PFSK-1 (cell line): ENCODE measurements around the gene DNAH1.

ENCODE experiments used
- FOXP2 ChIP-seq: optimal IDR thresholded peaks from 2 replicates; pipeline ENCODE3; 2011; ENCODE audit warnings: borderline replicate concordance, control low read depth, inconsistent platforms; ENCODE audit not compliant: insufficient read depth; ENCODE audit errors: extremely low read length, extremely low read depth
- POLR2AphosphoS5 ChIP-seq: IDR thresholded peaks from 2 replicates; pipeline ENCODE4 v1.6.1; 2012; ENCODE audit warnings: low read depth, mild to moderate bottlenecking, control low read depth, low read length, moderate library complexity
- REST ChIP-seq, 2 experiments: IDR thresholded peaks; 2 replicates each; pipeline versions ENCODE4 v1.6.1 to v1.8.0; 2011 to 2012; ENCODE audit warnings: low read depth in 2 of 2, low read length in 2 of 2, control low read depth in 1 of 2, inconsistent platforms in 1 of 2, mild to moderate bottlenecking in 1 of 2, moderate library complexity in 1 of 2; ENCODE audit not compliant: insufficient read depth in 1 of 2
- SIN3A ChIP-seq: IDR thresholded peaks from 2 replicates; pipeline ENCODE4 v1.6.1; 2012; ENCODE audit warnings: mild to moderate bottlenecking, low read length, moderate library complexity, borderline replicate concordance; ENCODE audit not compliant: insufficient read depth
- TAF1 ChIP-seq: IDR thresholded peaks from 2 replicates; pipeline ENCODE4 v1.6.1; 2012; ENCODE audit warnings: low read length, control low read depth, borderline replicate concordance; ENCODE audit not compliant: insufficient read depth

The DNAH1 gene

GRCh38 chr3:52349611-52350395, 33.7 kb downstream of the DNAH1 start:
- TF ChIP-seq POLR2AphosphoS5 (no peak), SIN3A (no peak), FOXP2 (no peak), TAF1 (no peak), REST (IDR thresholded peaks at IDR 0.05; ENCODE audit: insufficient read depth in 1 of 2, low read depth in 2 of 2, low read length in 2 of 2) (no peak)

- no peak for TF ChIP-seq TAF1
- no peak for TF ChIP-seq REST (IDR thresholded peaks at IDR 0.05; ENCODE audit: insufficient read depth in 1 of 2, low read depth in 2 of 2, low read length in 2 of 2)
- TF ChIP-seq FOXP2, result no peak
- TF ChIP-seq POLR2AphosphoS5, result no peak
- TF ChIP-seq SIN3A, result no peak
Observed at GRCh38 chr3:52350416-52350815, 34.3 kb downstream of the DNAH1 start.

GRCh38 chr3:52350981-52351761, 35.1 kb downstream of the DNAH1 start:
- TF ChIP-seq POLR2AphosphoS5, result no peak
- no peak for TF ChIP-seq TAF1
- TF ChIP-seq REST (IDR thresholded peaks at IDR 0.05; ENCODE audit: insufficient read depth in 1 of 2, low read depth in 2 of 2, low read length in 2 of 2), result no peak
- TF ChIP-seq SIN3A, result no peak
- TF ChIP-seq FOXP2, result no peak

GRCh38 chr3:52351762-52352368, 35.7 kb downstream of the DNAH1 start:
- TF ChIP-seq TAF1 (no peak), FOXP2 (no peak), POLR2AphosphoS5 (no peak), REST (IDR thresholded peaks at IDR 0.05; ENCODE audit: insufficient read depth in 1 of 2, low read depth in 2 of 2, low read length in 2 of 2) (no peak), SIN3A (no peak)
